ENCODE data around the gene BTC.
"Not testable (repeated sequence)": the region's sequence is repeated elsewhere in the genome, so short reads cannot be mapped to it uniquely, and the experiment has no call there.

Gene BTC

DNA sequence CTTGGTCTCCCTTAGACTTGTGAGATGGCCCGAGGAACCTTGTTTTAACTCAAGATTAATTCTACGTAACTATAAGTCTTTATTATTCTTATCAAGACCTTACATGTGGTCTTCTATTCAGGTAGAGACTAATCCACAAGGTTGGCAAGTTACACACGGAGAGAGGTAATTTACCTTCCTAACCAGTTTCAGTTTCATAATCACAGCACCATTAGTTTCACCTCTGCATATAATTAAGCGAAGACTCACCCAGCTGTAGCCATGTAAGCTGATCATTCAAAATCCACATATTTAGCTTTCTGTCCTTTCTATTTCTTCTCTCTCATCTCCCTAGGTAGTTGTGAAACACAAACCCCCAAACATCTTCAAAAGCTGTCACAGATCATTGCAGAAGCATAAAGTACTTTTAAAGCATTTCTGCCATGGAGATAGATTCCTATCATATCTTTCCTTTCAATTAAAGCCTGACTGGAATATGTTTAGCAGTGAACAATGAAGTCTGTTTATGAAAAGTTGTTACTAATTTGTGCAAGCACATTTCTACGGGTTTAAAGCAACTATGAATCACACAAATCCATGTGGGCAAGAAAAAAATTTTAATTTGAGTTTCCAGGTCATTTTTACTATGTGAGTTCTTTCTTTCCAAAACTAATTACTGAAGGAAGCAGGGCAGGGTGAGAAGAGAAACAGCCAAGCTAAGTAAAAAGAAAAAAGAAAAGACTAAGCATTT lies 78.5 kb downstream of the BTC start:
- no peaks in the 10 kb centered on the region for H3K27me3 ChIP-seq (ENCODE audit: control insufficient read depth, low read length)
- TF ChIP-seq EZH2phosphoT487 (IDR thresholded peaks at IDR 0.05; ENCODE audit: borderline replicate concordance, low read length): no peak
- TF ChIP-seq, protein P1, sequence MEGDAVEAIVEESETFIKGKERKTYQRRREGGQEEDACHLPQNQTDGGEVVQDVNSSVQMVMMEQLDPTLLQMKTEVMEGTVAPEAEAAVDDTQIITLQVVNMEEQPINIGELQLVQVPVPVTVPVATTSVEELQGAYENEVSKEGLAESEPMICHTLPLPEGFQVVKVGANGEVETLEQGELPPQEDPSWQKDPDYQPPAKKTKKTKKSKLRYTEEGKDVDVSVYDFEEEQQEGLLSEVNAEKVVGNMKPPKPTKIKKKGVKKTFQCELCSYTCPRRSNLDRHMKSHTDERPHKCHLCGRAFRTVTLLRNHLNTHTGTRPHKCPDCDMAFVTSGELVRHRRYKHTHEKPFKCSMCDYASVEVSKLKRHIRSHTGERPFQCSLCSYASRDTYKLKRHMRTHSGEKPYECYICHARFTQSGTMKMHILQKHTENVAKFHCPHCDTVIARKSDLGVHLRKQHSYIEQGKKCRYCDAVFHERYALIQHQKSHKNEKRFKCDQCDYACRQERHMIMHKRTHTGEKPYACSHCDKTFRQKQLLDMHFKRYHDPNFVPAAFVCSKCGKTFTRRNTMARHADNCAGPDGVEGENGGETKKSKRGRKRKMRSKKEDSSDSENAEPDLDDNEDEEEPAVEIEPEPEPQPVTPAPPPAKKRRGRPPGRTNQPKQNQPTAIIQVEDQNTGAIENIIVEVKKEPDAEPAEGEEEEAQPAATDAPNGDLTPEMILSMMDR (IDR thresholded peaks at IDR 0.05; ENCODE audit: low read depth, low read length, poor library complexity, severe bottlenecking): no peak
- no peak overlapping the region for H3K4me3 ChIP-seq (ENCODE audit: low read length)
- H3F3A ChIP-seq (ENCODE audit: control insufficient read depth, insufficient read depth): no peaks in the 10 kb centered on the region
- H3K4me2 ChIP-seq (ENCODE audit: low read length): no peak overlapping the region
- no peak overlapping the region for H3K27ac ChIP-seq (ENCODE audit: low read depth, low read length)
- H3K9me2 ChIP-seq (replicated peaks; ENCODE audit: control insufficient read depth, low read length): no peaks in the 10 kb centered on the region
- no peaks in the 10 kb centered on the region for H3K36me3 ChIP-seq (ENCODE audit: control insufficient read depth, low read length)
- H3K79me2 ChIP-seq (ENCODE audit: control insufficient read depth, low read length): no peaks in the 10 kb centered on the region
- H3K9me3 ChIP-seq (ENCODE audit: control insufficient read depth, insufficient read depth, low read length): no peaks in the 10 kb centered on the region
- no peaks in the 10 kb centered on the region for H3K4me1 ChIP-seq (ENCODE audit: control insufficient read depth, low read length)
- H4K20me1 ChIP-seq (ENCODE audit: control insufficient read depth, insufficient read depth, low read depth, low read length): no peaks in the 10 kb centered on the region

- Histone ChIP-seq H3K4me3 (ENCODE audit: low read length) (no peak overlapping the region), H3K9me3 (ENCODE audit: control insufficient read depth, insufficient read depth, low read length) (no peaks in the 10 kb centered on the region), H3K9me2 (replicated peaks; ENCODE audit: control insufficient read depth, low read length) (no peaks in the 10 kb centered on the region), H3K27me3 (ENCODE audit: control insufficient read depth, low read length) (no peaks in the 10 kb centered on the region), H3K36me3 (ENCODE audit: control insufficient read depth, low read length) (no peaks in the 10 kb centered on the region), H3K27ac (ENCODE audit: low read depth, low read length) (no peak overlapping the region), H3F3A (ENCODE audit: control insufficient read depth, insufficient read depth) (no peaks in the 10 kb centered on the region), H3K4me2 (ENCODE audit: low read length) (no peak overlapping the region), H3K4me1 (ENCODE audit: control insufficient read depth, low read length) (no peaks in the 10 kb centered on the region), H3K79me2 (ENCODE audit: control insufficient read depth, low read length) (no peaks in the 10 kb centered on the region), H4K20me1 (ENCODE audit: control insufficient read depth, insufficient read depth, low read depth, low read length) (no peaks in the 10 kb centered on the region)
- TF ChIP-seq, protein P1 (IDR thresholded peaks at IDR 0.05; ENCODE audit: low read depth, low read length, poor library complexity, severe bottlenecking): no peak
- TF ChIP-seq EZH2phosphoT487 (IDR thresholded peaks at IDR 0.05; ENCODE audit: borderline replicate concordance, low read length): no peak
Observed at GRCh38 chr4:74714611-74715130, 79.7 kb downstream of the BTC start.

GRCh38 chr4:74708135-74708534 lies 86.2 kb downstream of the BTC start:
- H3K79me2 ChIP-seq (ENCODE audit: control insufficient read depth, low read length); H3K4me3 ChIP-seq (ENCODE audit: low read length); H3K9me2 ChIP-seq (replicated peaks; ENCODE audit: control insufficient read depth, low read length); H3K9me3 ChIP-seq (ENCODE audit: control insufficient read depth, insufficient read depth, low read length); H3F3A ChIP-seq (ENCODE audit: control insufficient read depth, insufficient read depth); H3K4me2 ChIP-seq (ENCODE audit: low read length); H3K36me3 ChIP-seq (ENCODE audit: control insufficient read depth, low read length); H3K4me1 ChIP-seq (ENCODE audit: control insufficient read depth, low read length); H3K27me3 ChIP-seq (ENCODE audit: control insufficient read depth, low read length); H4K20me1 ChIP-seq (ENCODE audit: control insufficient read depth, insufficient read depth, low read depth, low read length); H3K27ac ChIP-seq (ENCODE audit: low read depth, low read length): not testable (repeated sequence)

Data from DOHH2 (cell line).